ENCODE results near the gene PARD6A. TPM values are rescaled to one million over a fixed set of nuclear protein-coding genes. Genes with fewer than 3 reads are reported as not detected.

PARD6A gene
- total and polyA plus RNA-seq, 12 donors: 1.5 to 49.1 (median 8.9) TPM

DNA sequence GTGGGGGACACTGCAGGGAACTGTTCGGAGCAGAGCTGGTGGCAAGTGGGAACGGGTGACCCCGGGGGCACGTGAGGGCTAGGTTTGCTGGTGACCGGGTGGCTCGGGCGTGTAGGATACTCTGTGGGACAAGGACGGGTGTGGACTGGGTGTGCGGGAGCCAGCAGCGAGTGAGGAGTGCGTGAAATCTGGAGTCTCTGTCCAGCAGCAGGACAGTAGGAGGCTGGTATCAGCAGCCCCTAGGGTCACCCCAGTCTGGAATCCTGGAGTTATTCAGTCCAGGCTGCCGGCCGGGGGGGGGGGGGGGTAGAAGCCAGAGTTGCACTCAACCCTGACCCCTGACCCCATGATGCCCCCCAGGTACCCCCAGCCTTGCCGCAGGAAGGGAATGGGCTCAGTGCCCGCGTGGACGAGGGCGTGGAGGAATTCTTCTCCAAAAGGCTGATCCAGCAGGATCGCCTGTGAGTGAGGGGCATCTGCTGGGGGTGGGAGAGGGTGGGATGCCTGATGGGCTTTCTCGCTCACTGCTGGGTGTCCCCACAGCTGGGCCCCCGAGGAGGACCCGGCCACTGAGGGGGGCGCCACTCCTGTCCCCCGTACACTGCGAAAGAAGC, 6.9 kb upstream of the PARD6A start:
- intact Hi-C loops (cut with DNase I): no loop called here
- Histone ChIP-seq H3K9me3 (replicated peaks in 1 of 3) (no peaks in the 10 kb centered on the region), H3K4me3 (peak overlapping the region in 1 of 4 donors; percentile 39), H3K27me3 (peaks cover 15% of the 10 kb centered on the region), H3K4me1 (replicated peaks in 1 of 2) (peaks cover 6% of the 10 kb centered on the region in 2 donors), H3K27ac (no peak overlapping the region), H3K36me3 (replicated peaks in 1 of 2) (no peaks in the 10 kb centered on the region)
- 18 to 47% (median 30%) methylated on average over 2 to 25 of the region's 25 CpGs for WGBS, 4 donors
- TF ChIP-seq POLR2A (IDR thresholded peaks at IDR 0.05): no peak
- TF ChIP-seq, protein P1, sequence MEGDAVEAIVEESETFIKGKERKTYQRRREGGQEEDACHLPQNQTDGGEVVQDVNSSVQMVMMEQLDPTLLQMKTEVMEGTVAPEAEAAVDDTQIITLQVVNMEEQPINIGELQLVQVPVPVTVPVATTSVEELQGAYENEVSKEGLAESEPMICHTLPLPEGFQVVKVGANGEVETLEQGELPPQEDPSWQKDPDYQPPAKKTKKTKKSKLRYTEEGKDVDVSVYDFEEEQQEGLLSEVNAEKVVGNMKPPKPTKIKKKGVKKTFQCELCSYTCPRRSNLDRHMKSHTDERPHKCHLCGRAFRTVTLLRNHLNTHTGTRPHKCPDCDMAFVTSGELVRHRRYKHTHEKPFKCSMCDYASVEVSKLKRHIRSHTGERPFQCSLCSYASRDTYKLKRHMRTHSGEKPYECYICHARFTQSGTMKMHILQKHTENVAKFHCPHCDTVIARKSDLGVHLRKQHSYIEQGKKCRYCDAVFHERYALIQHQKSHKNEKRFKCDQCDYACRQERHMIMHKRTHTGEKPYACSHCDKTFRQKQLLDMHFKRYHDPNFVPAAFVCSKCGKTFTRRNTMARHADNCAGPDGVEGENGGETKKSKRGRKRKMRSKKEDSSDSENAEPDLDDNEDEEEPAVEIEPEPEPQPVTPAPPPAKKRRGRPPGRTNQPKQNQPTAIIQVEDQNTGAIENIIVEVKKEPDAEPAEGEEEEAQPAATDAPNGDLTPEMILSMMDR (IDR thresholded peaks at IDR 0.05): no peak
- no peak for DNase-seq

- H3K4me3 ChIP-seq: no peak overlapping the region
- intact Hi-C loops (cut with DNase I): no loop called here
- peaks cover 14% of the 10 kb centered on the region for H3K27me3 ChIP-seq
- H3K4me1 ChIP-seq (replicated peaks in 1 of 2): peaks cover 11% of the 10 kb centered on the region in 2 donors
- DNase-seq: no peak
- H3K27ac ChIP-seq: no peak overlapping the region
- TF ChIP-seq, protein P1 (IDR thresholded peaks at IDR 0.05): no peak
- TF ChIP-seq POLR2A (IDR thresholded peaks at IDR 0.05): no peak
- H3K9me3 ChIP-seq (replicated peaks in 1 of 3): no peaks in the 10 kb centered on the region
- no peaks in the 10 kb centered on the region for H3K36me3 ChIP-seq (replicated peaks in 1 of 2)
- WGBS, 4 donors: 52 to 67% (median 55%) methylated on average over 9 to 30 of the region's 30 CpGs
Observed at GRCh38 chr16:67654403-67654911, 6.3 kb upstream of the PARD6A start.

- WGBS, 4 donors: 62 to 76% (median 66%) methylated on average over 4 of the region's 4 CpGs
- TF ChIP-seq, protein P1 (IDR thresholded peaks at IDR 0.05): no peak
- no peak for TF ChIP-seq POLR2A (IDR thresholded peaks at IDR 0.05)
- intact Hi-C loops (cut with DNase I): loop anchor here in 1 of 2 donors (5.0 kb wide), 1 partner anchor 108 kb away; no protein-coding TSS in a partner anchor
Observed at GRCh38 chr16:67655363-67655762, 5.4 kb upstream of the PARD6A start.

GRCh38 chr16:67656344-67657016, 4.3 kb upstream of the PARD6A start:
- no peaks in the 10 kb centered on the region for H3K9me3 ChIP-seq (replicated peaks in 1 of 3)
- H3K36me3 ChIP-seq (replicated peaks in 1 of 2): no peaks in the 10 kb centered on the region
- H3K4me1 ChIP-seq (replicated peaks in 1 of 2): peaks cover 14 to 19% of the 10 kb centered on the region in 2 donors
- intact Hi-C loops (cut with DNase I): loop anchor here in 1 of 2 donors (5.0 kb wide), 1 partner anchor 109 kb away; no protein-coding TSS in a partner anchor
- 57 to 88% (median 86%) methylated on average over 1 to 9 of the region's 9 CpGs; no CpG with 5 or more reads in 1 of the 4 donors for WGBS, 4 donors
- H3K27ac ChIP-seq: no peak overlapping the region
- H3K27me3 ChIP-seq: peaks cover 14% of the 10 kb centered on the region
- DNase-seq: no peak
- TF ChIP-seq POLR2A (IDR thresholded peaks at IDR 0.05): no peak
- TF ChIP-seq, protein P1 (IDR thresholded peaks at IDR 0.05): no peak
- no peak overlapping the region for H3K4me3 ChIP-seq

More at GRCh38 chr16:67655363-67655762, 5.4 kb upstream of the PARD6A start:
- H3K36me3 ChIP-seq (replicated peaks in 1 of 2): no peaks in the 10 kb centered on the region
- H3K27me3 ChIP-seq: peaks cover 14% of the 10 kb centered on the region
- H3K4me3 ChIP-seq: no peak overlapping the region
- no peaks in the 10 kb centered on the region for H3K9me3 ChIP-seq (replicated peaks in 1 of 3)
- H3K27ac ChIP-seq: no peak overlapping the region
- no peak for DNase-seq
- H3K4me1 ChIP-seq (replicated peaks in 1 of 2): peaks cover 13 to 14% of the 10 kb centered on the region in 2 donors

Data from adrenal gland (tissue), 12 donors.